ENCODE measurements around the gene LEFTY1.
"Not testable (repeated sequence)": the region's sequence is repeated elsewhere in the genome, so short reads cannot be mapped to it uniquely, and the experiment has no call there.

Gene LEFTY1

DNA sequence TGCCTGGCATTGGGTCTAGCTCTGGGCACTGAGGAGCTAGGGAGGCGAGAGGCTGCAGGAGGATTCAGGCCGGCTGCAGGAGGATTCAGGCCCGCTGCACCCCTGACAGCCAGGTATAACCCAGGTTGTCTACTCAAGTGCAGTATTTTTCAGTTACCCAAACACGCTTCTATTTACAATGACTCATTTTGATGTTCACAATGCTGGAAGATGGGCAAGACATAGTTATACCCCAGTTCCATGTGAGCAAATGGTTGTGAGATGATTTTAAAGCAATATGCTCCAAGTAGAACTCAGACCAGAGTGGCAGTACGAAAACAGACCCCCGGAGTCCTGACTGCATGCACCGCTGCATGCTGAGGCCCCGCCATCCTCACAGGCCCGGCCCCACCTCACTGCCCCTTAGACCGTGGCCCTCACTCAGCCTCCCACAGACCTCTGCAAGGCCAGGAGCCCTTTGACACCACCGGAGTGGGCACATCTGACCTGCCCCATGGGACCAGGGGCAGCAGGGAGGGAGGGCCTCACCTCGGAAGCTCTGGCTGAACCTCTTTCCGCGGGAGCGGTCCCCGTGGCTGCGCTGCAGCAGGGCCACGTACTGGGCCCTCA, 553 bp downstream of the LEFTY1 start:
- DNase-seq (ENCODE audit: extremely low read depth in 1 of 2, low read depth in 1 of 2), result no peak

DNA sequence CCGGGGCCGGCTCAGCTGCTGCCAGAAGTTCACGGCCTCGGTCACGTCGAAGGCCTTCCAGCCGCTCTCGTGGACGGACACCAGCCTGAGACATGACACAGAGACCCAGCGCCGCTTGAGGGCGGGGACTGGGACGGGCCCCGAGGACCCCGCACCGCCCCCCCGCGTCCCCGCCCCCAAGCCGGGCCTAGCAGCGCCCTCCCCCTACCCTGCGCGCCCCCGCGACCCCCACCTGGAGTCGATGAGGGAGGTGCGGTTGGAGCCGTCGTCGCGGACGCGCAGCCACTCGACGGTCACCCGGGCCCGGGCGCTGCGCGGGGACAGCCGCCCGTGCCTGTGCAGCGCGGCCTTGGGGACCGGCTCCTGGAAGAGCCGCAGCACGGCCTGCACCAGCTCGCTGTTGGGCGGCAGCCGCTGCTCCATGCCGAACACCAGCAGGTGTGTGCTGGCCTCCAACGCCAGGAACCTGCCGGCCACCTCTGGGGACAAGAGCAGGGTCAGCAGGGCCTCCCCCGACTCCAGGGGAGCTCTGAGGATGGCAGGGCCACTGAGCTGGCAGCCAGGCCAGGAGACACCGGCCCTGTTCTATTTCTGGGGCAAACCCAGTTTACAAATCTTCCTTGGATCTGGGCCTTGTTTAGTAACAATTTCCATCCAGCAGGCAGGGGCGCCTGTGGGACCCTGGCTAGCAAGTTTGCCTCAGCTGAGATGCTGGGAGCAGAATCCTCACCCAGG, 1.2 kb downstream of the LEFTY1 start:
- not testable (repeated sequence) for DNase-seq (ENCODE audit: extremely low read depth in 1 of 2, low read depth in 1 of 2)

DNA sequence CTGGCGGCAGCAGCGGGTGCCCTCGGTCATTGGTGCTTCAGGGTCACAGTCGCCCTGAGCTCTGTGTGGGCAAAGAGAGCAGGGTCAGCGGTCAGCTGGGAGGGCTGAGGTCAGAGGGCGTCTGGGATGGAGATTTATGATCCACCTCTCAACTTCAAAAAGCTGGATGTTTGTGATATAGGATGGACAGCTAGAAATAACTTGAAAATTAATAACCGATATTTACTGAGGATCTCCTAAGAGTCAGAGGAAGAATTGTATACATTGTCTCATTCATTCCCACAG, 2.0 kb downstream of the LEFTY1 start:
- no peak for DNase-seq (ENCODE audit: extremely low read depth in 1 of 2, low read depth in 1 of 2)

DNA sequence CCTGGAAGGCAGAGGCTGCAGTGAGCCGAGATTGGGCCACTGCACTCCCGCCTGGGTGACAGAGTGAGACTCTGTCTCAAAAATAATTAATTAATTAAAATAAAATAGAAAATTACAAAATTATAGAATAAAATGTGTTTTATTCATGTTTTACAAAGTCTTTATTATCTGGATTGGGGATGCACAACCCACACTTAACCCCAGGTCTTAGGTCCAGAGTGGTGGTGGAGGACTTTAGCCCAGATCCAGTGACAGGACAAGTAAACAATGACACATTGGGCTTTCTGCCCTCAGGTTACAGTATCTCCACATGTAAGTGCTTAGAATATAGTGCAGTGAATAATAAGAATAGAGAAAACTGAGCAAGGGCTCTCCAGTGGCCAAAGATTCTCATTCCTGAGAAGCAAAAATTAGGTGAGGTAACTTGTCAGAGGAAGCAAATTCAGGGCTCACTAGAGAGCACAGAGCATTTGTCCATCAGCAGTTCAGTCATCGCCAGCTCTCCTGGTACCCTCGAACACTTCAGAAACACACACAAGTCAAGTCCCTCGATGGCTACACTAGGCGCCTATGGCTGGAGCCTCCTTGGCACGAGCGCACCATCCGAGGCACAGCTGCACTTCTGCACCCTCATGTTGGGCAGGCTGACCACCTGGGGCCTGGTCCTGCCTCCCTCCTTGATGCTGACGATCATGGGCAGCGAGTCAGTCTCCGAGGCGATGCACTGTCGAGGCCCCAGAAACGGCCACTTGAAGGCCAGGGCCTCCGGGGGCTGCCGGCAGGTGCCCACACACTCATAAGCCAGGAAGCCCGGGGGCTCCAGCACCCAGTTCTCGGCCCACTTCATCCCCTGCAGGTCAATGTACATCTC, 2.6 kb downstream of the LEFTY1 start:
- no peak for DNase-seq (ENCODE audit: extremely low read depth in 1 of 2, low read depth in 1 of 2)

DNA sequence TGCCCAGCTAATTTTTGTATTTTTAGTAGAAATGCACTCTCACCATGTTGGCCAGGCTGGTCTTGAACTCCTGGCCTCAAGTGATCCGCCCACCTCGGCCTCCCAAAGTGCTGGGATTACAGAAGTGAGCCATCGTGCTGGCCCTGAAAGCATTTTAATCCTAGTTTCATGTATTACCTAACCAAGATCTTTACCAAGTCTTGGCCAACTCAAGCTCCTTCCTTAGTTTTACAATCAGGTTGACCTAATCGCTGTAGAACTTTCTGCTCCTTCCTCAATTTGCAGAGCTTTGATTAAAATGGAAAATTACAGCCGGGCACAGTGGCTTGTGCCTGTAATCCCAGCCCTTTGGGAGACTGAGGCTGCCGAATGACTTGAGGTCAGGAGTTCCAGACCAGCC, 3.6 kb downstream of the LEFTY1 start:
- no peak for DNase-seq (ENCODE audit: extremely low read depth in 1 of 2, low read depth in 1 of 2)

DNA sequence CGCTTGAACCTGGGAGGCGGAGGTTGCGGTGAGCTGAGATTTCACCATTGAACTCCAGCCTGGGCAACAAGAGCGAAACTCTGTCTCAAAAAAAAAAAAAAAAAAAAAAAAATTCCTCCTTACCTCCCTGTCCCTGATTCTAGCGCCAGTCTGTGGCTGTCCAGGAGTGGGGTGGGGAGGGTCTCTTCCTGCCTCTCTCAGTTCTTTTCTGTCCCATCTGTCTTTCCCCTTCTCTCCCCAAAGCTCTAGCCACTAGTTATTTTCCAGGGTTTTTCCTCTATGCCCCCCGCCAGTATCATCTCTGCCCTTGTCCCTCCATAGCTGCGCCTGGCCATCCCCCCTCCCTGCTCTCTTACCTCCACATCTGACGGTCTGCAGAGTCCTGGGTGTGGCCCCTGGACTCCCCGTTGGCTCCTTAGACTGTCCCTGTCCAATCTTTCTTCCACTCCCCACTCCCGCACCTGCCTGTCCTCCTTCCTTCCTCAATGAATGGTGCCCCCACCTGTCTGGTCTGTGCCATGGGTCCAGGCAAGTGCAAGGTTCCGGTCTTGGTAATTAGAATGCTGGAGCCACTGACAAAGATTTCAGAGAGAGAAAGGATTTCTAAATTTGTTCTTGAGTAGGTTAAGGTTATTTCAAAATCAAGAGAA, 5.2 kb downstream of the LEFTY1 start:
- no peak for DNase-seq (ENCODE audit: extremely low read depth in 1 of 2, low read depth in 1 of 2)

DNA sequence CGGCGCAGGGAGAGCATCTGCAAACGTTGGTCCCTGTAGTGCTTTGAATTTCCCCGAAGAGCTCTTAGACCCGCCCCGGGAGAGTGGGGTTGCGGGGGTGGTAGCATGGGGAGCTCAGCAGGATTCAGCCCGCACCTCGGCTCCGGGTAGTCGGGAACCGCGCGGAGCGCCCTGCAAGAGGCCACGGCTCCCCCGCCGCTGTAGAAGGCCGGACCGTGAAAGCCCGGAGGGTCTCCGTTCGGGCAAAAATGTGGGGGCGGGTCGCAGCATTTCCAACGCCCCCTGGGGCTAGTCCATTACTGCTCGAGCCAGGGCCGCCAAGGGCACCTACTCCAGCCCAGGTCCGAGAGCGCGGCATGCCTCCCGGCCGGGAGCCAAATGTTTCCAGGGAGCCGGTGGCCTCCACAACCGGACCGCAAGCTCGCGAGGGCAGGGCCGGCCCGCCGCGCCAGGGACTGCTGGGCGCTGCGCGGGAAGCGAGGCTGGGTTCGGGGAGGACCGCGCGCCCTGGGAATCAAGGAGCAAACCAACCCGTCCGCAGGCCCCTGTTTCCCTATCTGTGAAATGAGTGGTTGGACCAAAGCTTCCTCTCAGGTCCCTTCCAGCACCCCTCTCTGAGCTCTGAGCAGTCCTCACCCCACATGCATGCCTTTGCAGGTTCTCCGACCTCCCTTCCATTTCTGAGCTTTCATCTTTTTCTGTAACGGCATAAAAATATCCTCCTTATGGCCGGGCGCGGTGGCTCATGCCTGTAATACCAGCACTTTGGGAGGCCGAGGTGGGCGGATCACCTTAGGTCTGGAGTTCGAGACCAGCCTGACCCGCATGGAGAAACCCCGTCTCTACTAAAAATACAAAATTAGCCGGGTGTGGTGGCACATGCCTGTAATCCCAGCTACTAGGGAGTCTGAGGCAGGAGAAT, 6.0 kb downstream of the LEFTY1 start:
- no peak for DNase-seq (ENCODE audit: extremely low read depth in 1 of 2, low read depth in 1 of 2)

DNA sequence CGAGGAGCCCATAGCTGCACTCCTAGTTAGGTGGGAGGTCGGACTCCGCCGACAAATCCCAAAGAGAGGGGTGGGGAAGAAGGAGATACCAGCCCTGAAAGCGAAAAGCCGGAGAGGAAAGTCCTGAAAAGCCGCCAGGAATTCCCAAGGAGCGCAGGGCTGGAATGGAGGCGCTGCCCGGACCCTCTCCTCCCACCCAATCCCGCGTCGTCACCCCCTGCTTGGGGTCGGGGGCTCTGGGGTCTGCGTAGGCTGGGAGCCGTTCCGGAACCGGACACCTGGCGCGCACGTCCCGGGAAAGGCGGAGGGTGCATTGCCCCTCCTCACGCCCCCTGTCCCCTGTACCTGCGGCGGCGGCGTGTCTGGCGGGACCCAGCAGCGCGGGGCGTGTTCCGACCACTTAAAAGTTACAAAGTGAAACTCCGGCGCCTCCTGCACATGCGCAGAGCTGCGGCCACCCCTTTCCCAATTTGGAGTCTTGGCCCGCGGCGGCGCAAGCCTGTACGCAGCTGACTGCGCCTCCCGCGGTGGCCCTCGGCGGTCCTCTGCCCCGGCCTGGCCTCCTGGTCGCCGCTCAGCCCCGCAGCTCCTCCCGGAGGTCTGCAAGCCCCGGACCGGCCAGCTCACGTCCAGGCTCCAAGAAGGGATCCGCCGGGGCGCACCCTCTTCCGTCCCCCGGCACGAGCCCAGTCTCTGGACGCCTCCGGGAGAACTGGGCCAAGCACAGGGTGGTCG, 6.8 kb downstream of the LEFTY1 start, which contains the start of gene TMEM63A:
TSS of gene TMEM63A (minus strand) at position 422 of the 735 bp plus-strand sequence. CDS start 4,800 bp downstream, outside the sequence.
- DNase-seq (ENCODE audit: extremely low read depth in 1 of 2, low read depth in 1 of 2), result peak; percentile 66 to 81

DNA sequence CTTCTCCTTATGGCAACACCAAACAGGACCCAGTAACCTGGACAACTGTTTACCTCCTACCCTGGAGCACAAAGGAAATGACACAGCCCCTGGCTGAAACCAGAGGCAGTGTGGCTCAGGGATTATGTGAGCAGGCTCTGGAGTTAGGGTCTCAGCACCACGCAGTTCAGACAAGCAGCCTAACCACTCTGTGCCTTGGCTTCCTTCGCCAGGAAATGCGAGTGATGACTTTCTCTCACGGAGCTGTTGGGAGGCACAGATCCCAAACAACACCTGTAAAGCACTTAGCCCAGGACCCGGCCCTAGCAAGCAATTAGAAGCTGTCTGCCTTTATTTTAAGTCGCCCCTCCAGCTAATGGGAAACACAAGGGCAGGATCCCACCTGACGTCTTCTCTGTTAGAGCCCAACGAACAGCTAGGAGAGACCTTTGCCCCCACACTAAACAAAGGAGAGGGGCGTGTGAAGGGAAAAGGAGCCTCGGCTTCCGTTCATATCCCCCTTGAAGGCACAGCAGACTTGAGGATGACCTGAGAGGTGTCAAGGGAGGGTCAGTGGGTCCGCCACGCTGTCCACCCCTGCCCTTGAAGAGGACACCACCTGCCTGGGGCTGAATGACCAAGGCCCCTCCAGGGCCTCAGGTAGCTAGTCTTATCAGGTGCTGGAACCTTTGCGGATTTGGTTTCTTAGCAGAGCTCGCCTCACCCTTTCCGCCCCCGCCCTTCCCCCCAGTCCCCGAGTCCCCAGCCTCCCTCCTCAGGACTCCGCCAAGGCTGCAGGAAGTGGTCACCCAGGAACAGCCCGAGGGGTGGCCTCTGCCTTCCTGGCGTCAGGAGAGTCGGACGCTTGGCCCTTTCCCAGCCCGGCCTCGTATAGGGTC, 7.6 kb downstream of the LEFTY1 start:
- no peak for DNase-seq (ENCODE audit: extremely low read depth in 1 of 2, low read depth in 1 of 2)

DNA sequence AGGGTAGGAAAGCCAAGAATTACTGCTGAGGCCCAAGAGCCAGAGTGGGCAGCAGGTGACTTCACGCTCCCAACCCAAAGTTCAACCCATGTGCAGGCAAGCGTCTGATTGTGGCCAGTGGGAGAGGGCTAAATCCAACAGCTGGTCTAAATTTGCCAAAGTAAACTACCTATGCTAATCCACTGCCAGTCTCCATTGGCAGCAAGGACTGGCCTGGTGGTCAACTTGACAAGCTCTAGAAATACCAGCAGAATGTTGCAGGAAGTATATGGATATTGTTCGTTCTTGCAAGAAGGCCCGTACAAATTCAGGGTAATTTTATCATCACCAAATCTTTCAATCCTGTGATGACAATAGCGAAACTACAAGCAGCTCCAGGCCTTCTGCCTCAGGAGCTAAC, 8.3 kb downstream of the LEFTY1 start:
- DNase-seq (ENCODE audit: extremely low read depth in 1 of 2, low read depth in 1 of 2), result no peak

DNA sequence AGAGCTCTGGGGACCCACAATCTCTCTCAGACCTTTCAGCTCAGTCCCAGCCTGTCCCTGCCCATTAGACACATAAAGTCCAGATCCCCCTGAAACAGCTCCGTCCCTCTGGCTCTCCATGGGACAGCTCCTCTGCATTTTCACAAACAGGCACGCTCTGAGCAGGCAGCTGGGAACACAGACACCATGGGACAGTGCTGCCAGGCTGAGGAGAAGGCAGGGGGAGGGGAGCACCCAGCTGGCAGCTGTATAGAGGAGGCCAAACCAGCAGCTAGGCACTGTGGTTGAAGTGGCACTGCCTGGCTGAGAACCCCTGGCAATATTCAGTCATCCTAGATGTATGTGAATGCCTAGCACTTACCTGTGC, 8.7 kb downstream of the LEFTY1 start:
- DNase-seq (ENCODE audit: extremely low read depth in 1 of 2, low read depth in 1 of 2), result no peak

DNA sequence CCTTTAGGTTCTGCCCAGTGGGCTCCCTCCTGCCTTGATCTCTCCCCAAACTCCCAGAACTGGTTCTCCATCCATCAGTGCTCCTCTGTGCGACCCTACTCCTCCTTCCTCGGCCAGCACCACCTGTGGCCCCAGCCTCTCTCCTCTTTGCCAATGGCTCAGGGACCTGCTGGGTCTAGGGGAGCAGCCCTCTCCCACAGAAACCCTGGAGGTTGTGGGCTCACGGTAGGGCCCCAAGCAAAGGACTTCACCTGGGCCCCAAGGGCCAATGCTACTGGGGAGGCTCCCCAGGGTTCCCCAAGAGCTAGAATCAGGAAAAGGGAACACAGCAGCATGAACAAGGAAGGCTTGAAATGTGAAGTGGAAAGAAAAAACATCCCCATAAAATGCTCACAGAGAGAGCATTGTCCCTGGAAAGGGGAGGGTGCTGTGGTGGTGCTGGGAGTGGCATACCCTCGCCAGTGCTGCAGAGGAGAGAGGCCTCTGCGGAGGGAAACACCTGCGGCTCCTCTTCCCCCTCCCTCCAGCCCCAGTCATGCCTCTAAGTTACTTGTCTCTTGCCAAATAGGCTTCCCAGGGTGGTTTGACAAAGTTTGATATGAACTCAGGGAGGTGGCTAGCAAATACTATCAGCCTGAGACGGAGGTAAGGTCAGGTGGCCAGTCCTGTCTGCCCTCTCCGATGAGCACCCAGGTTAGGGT, 9.3 kb downstream of the LEFTY1 start:
- no peak for DNase-seq (ENCODE audit: extremely low read depth in 1 of 2, low read depth in 1 of 2)

DNA sequence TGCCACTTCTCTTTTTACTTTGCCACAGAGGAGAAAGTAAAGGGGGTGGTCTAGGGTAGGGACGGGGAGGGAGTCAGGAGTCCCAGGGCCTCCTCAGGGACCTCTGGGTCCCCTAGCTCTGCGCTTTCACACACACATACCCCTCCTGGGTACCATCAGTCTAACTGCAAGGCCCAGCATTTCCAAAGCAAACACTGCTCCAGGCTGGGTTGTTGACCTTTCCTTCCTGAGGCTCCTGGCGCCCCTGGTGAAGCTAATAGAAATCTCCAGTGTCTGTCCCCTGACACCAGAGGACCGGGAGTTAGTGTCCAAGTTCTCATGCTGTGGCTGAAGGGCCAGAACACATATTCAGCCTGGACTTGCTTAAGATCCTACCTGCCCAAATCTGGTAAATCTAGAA, 10.7 kb downstream of the LEFTY1 start:
- no peak for DNase-seq (ENCODE audit: extremely low read depth in 1 of 2, low read depth in 1 of 2)

DNA sequence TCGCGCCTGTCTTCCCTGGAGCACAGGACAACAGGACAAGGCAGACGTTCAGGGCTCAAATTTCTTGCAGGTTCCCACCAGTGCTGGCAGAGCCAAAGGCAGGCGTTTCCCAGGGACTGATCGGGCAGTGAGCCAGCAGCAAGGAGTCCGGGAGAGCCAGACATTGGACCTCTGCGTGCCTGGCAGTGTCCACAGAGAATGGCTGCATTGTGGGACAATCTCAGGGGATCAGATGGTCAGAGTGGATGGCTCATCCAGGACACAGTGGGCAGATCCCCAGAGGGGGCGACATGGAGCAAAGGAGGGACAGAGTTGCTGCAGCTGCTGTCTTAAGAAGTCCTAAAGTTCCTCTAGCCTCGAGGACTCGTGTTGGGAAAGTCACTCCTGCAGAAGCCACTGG, 11.4 kb downstream of the LEFTY1 start:
- no peak for DNase-seq (ENCODE audit: extremely low read depth in 1 of 2, low read depth in 1 of 2)

DNA sequence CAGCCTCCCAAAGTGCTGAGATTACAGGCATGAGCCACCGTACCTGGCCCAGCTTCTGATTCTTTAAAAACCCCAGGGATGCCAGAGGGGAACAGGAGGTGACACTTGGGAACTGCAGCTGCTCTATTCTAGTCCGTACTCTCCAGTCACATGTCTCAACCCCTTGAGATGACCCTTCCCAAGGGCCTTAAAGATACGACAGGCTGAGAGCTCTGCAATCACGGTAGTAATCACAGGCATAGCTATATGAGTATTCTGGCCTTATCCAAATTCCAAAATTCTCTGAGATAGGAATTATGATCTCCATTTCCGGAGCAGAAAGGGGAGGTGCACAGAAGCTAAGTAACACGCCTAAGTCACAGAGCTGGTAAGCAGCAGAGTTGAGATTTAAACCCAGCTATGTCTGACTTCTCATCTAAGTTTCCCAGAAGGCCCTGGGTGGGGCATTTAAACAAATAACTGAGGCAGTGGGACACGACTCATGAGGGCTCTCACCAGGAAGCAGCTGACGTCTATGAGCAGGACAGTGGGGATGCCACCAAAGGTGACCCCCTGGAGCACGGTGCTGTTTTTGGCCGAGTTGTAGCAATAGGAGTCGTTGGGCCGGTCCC, 11.9 kb downstream of the LEFTY1 start:
- no peak for DNase-seq (ENCODE audit: extremely low read depth in 1 of 2, low read depth in 1 of 2)

DNA sequence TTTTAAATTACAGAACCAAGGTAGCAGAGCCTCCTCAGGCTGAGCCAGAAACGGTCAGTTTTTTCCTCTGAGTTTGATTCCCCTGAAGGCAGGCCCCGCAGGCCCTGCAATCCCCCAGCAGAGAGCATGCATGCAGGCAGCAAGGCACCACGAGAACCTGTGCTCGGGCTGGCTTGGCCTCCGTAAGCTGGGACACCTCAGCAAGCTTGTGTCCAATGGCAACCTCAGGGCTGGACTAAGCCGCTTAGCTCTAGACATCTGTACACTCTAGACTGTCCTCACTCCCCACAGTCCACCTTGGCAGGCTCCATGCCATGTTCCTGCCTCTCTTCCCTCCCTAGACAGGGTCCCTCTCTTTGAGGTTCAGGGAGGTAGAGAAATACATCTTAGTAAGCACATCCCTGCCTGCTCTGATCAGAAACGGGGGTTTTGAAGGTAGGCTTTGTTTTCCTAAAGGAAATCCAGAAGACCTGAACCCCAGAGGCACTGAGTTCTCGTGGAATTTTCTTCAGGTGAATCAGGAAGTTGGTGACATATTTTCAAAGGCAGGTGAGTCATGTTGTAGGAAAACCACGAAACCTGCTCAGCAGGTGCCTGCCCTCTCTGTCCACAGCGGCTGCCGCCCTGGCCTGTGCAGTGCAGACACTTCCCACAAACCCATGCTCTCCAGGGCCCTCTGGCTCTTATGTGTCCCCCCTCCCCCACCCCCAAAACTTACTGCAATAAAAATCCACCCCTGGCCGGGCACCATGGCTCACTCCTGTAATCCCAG, 13.7 kb downstream of the LEFTY1 start:
- DNase-seq (ENCODE audit: extremely low read depth in 1 of 2, low read depth in 1 of 2), result no peak

DNA sequence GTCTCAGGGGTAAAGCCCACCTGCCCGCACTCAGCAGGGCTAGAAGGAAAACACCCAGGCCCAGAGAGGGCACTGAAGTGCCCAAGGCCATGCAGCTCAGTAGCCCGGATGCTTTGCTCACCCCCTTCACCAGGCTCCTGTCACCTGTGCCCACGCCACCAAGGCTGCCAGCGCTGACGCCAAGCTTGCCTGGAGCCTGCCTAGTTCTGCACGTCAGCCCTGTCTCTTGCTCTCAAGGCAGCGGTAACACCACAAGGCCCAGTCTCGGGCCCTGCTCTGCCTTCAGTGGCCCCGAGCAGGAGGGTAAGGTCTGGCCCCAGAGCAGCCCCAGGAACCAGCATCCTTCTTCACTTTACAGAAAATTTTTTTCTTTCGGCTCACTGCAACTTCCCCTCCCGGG, 14.5 kb downstream of the LEFTY1 start:
- DNase-seq (ENCODE audit: extremely low read depth in 1 of 2, low read depth in 1 of 2), result no peak
